GM19372 (cell line): ENCODE results near the gene SOAT1.
A peak's percentile ranks its signal among the peaks of the same experiment; 100 is the strongest.
"Not testable (repeated sequence)": the region's sequence is repeated elsewhere in the genome, so short reads cannot be mapped to it uniquely, and the experiment has no call there.

Source experiments
- ATAC-seq: cut with Tn5 transposase; IDR thresholded peaks from one replicate; pipeline ENCODE4 v1.9.1; 2021; ENCODE audit warnings: mild to moderate bottlenecking, low read depth, moderate library complexity; ENCODE audit not compliant: unreplicated experiment

Gene SOAT1

DNA sequence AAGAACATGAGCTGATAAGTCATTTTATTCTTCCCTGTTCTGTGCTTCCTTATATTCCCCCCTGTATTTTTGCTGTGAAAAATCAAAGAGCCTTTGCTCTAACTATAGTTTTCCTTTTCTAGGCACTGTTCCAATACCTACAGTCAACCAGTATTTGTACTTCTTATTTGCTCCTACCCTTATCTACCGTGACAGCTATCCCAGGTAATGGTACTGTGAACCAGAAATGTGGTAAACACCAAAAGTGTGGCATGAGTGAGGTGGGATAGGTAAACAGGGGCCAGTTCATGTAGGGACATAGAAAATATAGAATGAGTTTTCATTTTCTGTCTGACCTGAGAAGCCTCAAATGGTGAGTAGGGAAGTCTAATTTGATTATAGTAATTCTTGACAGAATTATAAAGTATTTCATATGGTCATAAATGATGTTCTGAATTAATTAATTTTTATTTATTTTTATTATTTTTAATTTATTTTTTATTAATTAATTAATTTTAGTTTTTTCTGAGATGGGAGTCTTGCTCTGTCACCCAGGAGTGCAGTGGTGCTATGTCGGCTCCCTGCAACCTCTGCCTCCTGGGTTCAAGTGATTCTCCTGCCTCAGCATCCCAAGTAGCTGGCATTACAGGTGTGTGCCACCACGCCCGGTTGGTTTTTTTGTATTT lies 49.3 kb downstream of the SOAT1 start:
- ATAC-seq, result no peak

DNA sequence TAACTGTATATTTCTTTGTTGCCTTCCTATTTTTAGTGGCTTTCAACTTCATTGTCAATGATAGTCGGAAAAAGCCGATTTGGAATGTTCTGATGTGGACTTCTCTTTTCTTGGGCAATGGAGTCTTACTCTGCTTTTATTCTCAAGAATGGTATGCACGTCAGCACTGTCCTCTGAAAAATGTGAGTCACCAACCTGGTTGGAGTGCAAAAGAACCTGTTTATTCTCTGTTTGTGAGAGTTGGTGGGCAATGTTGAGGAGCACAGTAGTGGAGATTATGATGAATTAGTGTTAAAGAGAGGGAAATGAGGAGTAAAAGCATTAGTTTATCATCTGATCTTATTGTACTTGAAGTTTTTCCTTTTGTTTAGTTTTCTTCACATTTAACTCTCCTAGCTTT lies 57.7 kb downstream of the SOAT1 start:
- no peak for ATAC-seq

DNA sequence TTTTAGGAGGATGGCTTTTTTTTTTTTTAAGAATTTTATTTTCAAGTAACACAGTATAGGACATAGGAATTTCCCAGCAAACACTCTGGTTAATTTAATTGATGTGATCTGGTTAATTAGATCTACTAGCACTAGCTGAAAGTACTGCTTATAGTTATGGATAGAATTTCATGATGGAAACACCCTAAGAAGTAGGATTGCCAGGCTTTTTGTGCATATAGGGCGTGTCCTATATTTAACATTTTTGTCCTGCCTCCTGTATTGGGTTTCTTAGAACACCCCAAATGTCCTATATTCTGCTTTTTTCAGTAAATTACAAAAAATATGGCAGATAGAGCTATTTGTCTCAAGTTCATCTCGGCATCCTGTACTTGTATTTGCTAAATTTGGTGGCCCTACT lies 58.6 kb downstream of the SOAT1 start:
- ATAC-seq, result no peak

DNA sequence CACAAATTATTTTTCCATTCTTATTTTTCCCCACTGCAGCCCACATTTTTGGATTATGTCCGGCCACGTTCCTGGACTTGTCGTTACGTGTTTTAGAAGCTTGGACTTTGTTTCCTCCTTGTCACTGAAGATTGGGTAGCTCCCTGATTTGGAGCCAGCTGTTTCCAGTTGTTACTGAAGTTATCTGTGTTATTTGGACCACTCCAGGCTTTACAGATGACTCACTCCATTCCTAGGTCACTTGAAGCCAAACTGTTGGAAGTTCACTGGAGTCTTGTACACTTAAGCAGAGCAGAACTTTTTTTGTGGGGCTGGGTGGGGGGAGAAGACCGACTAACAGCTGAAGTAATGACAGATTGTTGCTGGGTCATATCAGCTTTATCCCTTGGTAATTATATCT lies 59.9 kb downstream of the SOAT1 start:
- no peak for ATAC-seq

DNA sequence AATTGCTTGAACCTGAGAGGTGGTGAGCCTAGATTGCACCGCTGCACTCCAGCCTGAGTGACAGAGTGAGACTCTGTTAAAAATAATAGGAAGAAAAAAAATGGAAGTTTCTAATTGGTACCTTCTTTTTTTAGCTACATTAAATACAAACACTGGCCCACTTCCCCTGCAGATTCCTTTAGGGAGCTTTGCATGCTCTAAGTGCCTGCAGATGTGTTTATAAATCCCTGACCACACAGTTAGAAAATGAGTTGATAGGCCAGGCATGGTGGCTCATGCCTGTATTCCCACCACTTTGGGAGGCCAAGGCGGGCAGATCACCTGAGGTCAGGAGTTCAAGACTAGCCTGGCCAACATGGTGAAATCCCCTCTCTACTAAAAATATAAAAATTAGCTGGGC lies 68.0 kb downstream of the SOAT1 start:
- not testable (repeated sequence) for ATAC-seq

DNA sequence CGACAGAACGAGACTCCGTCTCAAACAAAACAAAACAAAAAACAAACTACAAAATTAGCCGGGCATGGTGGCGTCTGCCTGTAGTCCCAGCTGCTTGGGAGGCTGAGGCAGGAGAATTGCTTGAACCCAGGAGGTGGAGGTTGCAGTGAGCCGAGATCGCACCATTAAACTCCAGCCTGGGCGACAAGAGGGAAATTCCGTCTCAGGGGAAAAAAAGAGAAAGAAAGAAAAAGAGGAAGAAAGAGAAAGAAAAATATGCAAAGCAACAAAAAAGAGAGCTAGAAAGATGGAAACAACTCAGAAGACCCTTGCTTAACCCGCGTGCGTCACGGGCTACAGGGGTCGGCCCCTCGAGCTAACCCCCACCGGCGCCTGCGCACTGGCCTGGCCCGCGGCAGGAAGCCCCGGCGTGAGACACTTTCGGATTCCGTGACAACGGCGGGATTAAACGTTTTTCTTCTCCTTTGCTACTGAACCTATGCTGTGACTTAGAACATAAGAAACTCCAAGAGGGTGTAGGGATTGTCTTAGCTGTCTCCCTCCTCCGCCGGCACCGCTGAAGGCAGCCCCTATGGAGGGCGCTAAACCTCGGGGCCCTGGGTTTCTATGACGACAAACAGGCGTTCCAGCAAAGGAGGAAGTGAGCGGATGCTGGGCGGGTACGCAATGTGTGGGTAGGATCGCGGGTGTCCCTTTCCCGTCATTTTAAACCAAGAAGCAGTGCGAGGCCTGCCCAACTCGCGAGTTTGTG lies 71.9 kb downstream of the SOAT1 start, which contains the start of gene AXDND1:
AXDND1 (plus strand) TSS at position 630 of the 751 bp plus-strand sequence. CDS start 539 bp downstream, outside the sequence.
- peak; percentile 95 for ATAC-seq

DNA sequence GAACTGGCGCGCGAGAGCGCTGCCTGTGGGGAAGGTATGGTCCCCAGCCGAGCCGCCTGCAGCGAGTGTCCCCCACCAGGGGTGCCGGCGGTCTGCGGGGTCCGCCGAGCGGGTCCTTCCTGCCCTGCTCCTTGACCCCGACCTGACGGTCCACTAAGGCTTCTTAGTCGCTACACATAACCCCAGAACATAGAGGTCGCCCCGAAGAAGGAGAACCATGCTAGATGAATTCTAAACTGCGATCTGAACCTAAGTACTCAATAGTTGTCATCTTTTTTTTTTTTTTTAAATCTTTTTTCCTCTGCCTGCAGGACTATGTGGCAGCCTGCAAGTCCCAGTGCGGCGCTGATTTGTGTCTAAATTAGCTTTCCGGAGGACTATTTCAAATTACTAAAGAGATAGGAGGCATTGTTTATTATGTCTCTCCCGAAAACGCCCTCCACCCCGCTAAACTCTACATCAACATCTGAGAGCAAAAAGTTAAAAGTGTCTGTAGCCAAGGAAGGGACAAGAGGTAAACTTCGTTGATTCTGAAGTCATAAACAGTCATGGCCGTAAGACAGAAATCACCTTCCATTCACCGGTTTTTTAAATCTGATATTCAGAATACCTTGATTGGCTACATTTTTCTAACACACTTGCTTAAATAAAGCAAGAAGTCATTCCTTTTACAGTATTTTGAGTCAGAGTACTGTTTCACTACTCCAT lies 72.7 kb downstream of the SOAT1 start:
- peak; percentile 33 for ATAC-seq

DNA sequence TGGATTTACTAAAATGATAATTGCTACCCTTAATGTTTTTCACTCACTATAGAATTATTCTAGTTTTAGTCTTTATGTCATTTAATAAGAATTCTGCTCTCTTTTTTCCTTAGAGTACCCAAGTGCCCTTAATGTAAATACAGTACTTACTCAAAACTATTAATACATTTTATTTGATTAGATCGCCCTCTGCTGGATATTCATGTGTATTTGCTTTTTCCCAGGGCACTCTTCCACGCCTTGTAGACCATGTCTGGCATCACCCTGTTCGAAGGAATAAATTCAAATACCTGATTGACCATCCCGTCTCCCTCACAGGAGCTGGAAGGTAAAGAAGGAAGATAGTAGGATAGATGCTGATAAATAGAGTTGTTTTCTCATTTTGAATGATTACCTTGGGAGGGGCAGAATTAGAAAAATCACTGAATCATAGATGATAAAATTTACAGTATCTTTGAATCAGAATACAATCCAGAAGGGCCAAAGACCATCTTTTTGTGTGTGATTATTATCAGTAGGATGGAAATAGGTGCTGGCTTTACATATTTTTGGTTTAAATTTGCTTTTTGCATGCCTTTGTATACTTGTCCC lies 76.2 kb downstream of the SOAT1 start:
- ATAC-seq, result no peak

DNA sequence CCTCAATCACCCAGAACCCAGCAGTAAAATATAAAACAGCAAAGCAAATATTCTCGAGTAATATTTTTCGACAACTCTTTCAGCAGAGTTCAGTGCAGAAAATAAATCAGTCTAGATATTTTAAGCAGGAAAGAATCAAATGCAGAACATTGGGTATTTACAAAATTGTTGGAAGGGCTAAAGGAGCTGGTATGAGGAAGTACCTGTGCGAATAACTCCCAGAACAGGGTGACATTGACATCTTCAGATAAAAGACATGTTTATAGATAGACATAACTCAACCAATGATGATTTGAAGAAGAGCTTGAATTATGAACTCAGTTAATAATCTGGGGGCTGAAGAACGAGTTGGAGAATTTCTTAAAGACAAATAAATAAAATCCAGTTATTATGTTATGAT lies 78.6 kb downstream of the SOAT1 start:
- ATAC-seq, result no peak

DNA sequence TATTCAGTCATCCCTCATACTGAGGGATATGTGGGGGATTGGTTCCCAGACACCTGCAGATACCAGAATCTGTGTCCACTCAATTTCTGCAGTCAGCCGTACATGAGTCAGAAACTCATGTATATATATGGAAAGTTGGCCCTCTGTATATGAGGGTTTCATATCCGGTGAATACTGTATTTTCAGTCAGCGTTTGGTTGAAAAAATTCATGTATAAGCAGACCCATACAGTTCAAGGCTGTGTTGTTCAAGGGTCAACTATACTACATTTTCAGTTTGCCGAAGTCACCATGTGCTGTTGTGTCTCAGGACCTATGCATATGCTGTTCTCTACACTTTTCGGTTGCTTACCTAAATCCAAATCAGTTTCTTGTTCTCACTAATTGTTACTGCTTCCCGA lies 82.6 kb downstream of the SOAT1 start:
- no peak for ATAC-seq

DNA sequence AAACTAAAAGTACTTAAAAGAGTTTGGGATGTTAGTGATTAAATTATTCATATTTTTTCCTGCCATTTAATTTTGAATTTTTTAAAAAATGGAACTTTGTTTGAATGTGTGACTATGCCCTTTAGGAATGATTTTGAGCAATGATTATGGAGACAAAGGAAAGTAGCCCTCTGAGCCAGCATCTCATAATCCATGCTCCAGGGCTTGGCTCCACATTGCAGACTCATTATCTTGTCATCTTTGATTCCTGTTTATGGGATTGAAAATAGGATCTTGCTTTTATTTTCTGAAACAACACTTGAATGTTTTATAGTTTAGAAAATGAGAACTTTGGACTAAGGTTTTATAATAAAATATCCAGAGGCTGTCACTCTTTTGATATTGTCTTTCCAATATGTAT lies 86.7 kb downstream of the SOAT1 start:
- no peak for ATAC-seq

DNA sequence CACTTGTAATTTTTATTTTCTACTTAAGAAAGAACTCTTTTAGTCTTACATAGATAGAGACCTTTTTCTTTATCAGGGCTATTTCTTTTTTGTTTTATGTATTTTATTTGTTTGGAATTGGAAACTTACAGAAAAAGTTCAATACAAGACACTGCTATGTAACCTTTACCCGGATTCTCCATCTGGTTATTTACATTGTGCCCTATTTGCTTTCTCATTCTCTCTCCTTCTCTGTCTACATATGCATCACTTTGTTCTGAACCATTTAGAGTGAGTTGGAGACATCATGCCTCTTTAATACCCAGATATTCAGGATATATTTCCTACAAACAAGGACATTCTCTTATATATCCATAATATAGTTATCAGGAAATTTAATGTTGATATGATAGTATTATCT lies 90.4 kb downstream of the SOAT1 start:
- ATAC-seq, result no peak

DNA sequence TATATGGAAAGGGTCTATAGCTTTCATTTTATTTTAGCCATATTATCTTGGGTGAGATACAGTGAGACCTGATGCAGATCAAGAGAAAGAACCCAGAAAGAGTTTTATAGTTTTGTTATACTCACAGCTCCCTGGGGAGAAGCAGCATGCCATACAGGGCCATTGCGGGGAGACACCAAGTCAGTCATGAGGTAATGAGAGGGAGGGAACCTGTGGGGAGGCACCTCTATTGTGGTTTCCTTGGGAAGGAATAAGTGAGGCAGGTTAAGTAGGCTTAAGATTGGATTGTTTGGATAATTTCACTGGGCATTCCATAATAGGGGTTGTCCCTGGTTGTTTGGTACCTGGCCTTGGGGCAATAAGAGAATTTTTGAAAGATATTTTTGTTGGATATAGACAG lies 91.9 kb downstream of the SOAT1 start:
- no peak for ATAC-seq

DNA sequence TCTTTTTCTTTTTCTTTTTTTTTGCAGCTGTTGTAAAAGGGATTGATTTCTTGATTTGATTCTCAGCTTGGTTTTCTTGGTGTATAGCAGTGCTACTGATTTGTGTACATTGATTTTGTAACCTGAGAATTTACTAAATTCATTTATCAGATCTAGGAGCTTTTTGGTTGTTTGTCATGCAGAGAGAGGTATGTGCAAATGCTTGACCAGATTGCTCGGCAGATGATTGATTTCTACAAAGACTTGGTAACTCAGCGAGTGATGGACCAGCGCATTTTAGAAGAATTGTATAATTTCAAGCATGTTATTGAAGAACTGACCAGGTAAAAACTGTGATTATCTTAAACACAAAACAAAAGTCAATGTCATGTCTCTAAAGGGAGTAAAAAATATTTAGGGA lies 100.1 kb downstream of the SOAT1 start:
- ATAC-seq, result no peak

DNA sequence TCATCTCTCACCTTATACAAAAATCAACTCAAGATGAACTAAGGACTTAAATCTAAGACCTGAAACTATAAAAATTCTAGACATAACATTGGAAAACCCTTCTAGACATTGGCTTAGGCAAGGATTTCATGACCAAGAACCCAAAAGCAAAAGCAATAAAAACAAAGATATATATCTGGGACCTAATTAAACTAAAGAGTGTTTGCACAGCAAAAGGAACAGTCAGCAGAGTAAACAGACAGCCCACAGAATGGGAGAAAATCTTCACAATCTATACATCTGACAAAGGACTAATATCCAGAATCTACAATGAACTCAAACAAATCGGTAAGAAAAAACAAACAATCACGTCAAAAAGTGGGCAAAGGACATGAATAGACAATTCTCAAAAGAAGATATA lies 105.8 kb downstream of the SOAT1 start:
- not testable (repeated sequence) for ATAC-seq
